K562 treated with DMSO at 1 percent for 4 hours (cell line): ENCODE results near the gene PLP1. TPM values are rescaled to one million over a fixed set of nuclear protein-coding genes. Genes with fewer than 3 reads are reported as not detected.

Experiments used
- total RNA-seq: library from RNA; unstranded; fragments of 300-600 nt; gene quantifications from 2 replicates; pipeline ENCODE4 v1.2.3, GENCODE V29; 2022; ENCODE audit not compliant: insufficient read depth

Gene PLP1
- not detected in 2 replicates for total RNA-seq

GRCh38 chrX:103776546-103776945 lies at the start of gene PLP1:
Gene PLP1 (plus strand): TSS chrX:103776840. CDS start chrX:103776996, 156 bp downstream.

DNA sequence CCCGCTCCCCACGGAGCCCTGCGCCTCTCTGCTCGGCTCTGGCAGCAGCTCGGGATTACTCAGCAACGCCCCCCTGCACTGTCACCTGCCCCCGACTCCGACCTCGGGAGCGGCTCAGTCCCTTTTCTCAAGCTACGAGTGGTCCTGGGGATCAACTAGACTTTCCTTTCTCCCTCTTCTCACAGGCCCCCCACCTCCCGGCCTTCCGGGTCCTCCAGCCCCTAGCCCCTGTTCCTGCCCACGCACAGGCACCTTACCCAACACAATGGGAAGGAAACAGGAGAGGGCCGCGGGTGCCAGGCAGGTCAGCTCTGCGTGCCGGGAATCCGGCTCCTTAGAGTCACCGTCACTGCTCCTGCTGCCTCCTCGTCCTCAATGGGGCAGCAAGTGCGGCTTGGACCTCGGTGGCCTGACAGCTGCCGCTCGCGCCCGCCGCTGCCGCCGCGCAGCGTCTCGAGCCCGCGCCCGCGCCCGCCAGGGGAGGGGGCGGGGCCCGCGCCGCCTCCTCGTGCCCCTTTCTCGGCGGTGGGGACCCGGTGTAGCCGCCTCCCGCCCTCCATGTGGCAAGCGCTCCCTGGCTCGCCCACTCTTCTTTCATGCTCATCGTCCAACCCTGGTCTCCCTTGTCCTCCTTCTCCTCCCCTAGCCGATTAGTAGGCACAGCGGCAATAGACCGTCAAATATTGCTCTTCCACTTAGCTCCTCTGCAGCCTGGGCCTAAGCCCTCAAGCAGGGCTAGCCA lies 55.3 kb downstream of the PLP1 start, which contains the start of gene RAB9B:
RAB9B (minus strand) TSS at position 455 of the 742 bp plus-strand sequence. CDS start 6,473 bp downstream, outside the sequence.

Other genes starting within 250 kb of the PLP1 start
- 6.7 and 6.9 TPM in 2 replicates for gene TCEAL4, start 191.3 kb upstream of the PLP1 start, total RNA-seq
- not detected in 2 replicates for gene TCEAL3, start 168.9 kb upstream of the PLP1 start, total RNA-seq
- gene TCEAL1, start 147.9 kb upstream of the PLP1 start, total RNA-seq = 1.5 TPM in 1 of 2 replicates, not detected in the other
- 335 and 405 TPM in 2 replicates for gene MORF4L2, start 90.1 kb upstream of the PLP1 start, total RNA-seq
- not detected in 2 replicates for gene TMEM31, start 65.9 kb upstream of the PLP1 start, total RNA-seq
- not detected in 2 replicates for gene RAB9B, start 55.4 kb downstream of the PLP1 start, total RNA-seq
- not detected in 2 replicates for gene TMSB15B, start 185.8 kb downstream of the PLP1 start, total RNA-seq
- not detected in 2 replicates for gene H2BW1, start 236.9 kb downstream of the PLP1 start, total RNA-seq